GM12864 (cell line): ENCODE measurements around the gene EGFR.

Source experiments
- DNase-seq: peaks from one replicate; pipeline ENCODE4 v3.0.0-alpha.2; 2011; ENCODE audit warnings: low read depth
- H3K4me3 ChIP-seq: 2 replicates; pipeline ENCODE4 v1.5.1; 2011; ENCODE audit warnings: mild to moderate bottlenecking, low read depth, low read length, control low read depth
- CTCF ChIP-seq: IDR thresholded peaks from 2 replicates; pipeline ENCODE4 v1.5.1; 2011; ENCODE audit warnings: low read depth, mild to moderate bottlenecking, moderate library complexity, low read length, control low read depth, inconsistent platforms; ENCODE audit errors: missing control alignments

EGFR gene

DNA sequence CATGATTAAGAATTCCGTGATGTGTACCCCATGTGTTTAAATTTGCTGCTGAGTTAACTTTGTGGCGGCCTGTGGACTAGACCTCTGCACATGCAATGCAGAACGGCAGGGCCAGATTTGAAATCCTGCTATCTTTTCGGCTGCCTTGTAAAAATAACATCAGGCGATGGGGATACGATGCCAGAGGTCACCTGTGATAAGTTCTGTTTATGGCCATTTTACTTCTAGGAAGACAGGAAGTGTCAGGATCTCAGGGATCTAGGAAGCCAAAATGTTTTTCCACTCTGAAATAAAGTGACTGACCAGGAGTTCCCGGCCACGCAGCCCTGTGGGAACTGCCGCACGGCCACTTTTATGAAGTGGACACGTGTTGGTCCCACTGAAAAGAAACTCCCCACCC is 77.5 kb downstream of the EGFR start:
- no peak for TF ChIP-seq CTCF
- DNase-seq = no peak

GRCh38 chr7:55097100-55097499 is 78.3 kb downstream of the EGFR start:
- no peak for TF ChIP-seq CTCF
- H3K4me3 ChIP-seq = no peak overlapping the region
- DNase-seq = no peak

More for the DNA sequence above, 77.5 kb downstream of the EGFR start:
- no peak overlapping the region for H3K4me3 ChIP-seq

GRCh38 chr7:55099066-55099820 is 80.4 kb downstream of the EGFR start:
- DNase-seq = no peak
- no peak for TF ChIP-seq CTCF
- no peak overlapping the region for H3K4me3 ChIP-seq

GRCh38 chr7:55099821-55100543 is 81.2 kb downstream of the EGFR start:
- no peak overlapping the region for H3K4me3 ChIP-seq
- TF ChIP-seq CTCF = no peak
- DNase-seq = no peak

- no peak for TF ChIP-seq CTCF
- DNase-seq = no peak
- H3K4me3 ChIP-seq = no peak overlapping the region
These were observed 81.9 kb downstream of the EGFR start for GRCh38 chr7:55100544-55101327.

DNA sequence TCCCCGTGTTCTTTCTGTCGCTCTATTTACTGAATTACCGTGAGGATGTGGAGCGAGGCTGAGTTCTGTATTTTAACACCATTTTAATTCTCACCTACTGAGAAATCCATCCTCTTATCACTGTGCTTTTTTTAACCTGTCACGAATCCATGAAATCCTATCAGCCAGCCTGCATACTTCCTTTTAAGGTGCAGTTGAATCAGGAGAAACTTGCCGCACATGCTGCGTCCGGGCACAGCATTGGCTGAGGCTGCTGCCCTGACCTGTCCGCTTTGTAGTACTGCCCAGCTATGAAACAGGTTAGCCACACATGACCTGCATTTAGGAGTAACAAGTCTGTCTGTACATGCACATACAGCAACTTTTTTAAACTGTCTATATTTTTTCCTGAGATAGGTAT is 82.5 kb downstream of the EGFR start:
- no peak overlapping the region for H3K4me3 ChIP-seq
- DNase-seq = no peak
- TF ChIP-seq CTCF = no peak
